Left ventricle myocardium inferior (tissue), 1 donor: ENCODE measurements around the gene RAET1L. TPM values are rescaled to one million over a fixed set of nuclear protein-coding genes. Genes with fewer than 3 reads are reported as not detected.
A peak's percentile ranks its signal among the peaks of the same experiment; 100 is the strongest.

Experiments used
- DNase-seq: peaks from one replicate; pipeline ENCODE4 v3.0.0-alpha.2; 2020
- H3K27ac ChIP-seq: fragments of 200-600 bp; replicated peaks from 2 replicates; pipeline ENCODE4 v1.8.0; 2021
- H3K27me3 ChIP-seq: fragments of 200-600 bp; 2 replicates; pipeline ENCODE4 v1.8.0; 2021; ENCODE audit warnings: low read depth
- H3K36me3 ChIP-seq: fragments of 200-600 bp; 2 replicates; pipeline ENCODE4 v1.8.0; 2021
- H3K4me1 ChIP-seq: fragments of 200-600 bp; 2 replicates; pipeline ENCODE4 v1.8.0; 2021
- H3K4me3 ChIP-seq: fragments of 200-600 bp; 2 replicates; pipeline ENCODE4 v1.8.0; 2021; ENCODE audit warnings: mild to moderate bottlenecking, moderate library complexity
- H3K9me3 ChIP-seq: fragments of 200-600 bp; replicated peaks from 2 replicates; pipeline ENCODE4 v1.8.0; 2021
- intact Hi-C: fragments of 100-400 bp; cut with micrococcal nuclease; formaldehyde crosslinking; loops from one replicate; pipeline ENCODE4 v1.11.0; 2022
- total RNA-seq: library from RNA; stranded (reverse); fragmentation: NEBNext Ultra II Directional; extraction: Animal tissue kit (Norgen Biotek cat#: 25700); gene quantifications from one replicate; pipeline ENCODE4 v1.2.1, GENCODE V29; 2021
- TF ChIP-seq, protein P1 (sequence below): fragments of 200-600 bp; IDR thresholded peaks from 2 replicates; pipeline ENCODE4 v1.8.0; 2021; ENCODE audit warnings: antibody characterized with exemption, mild to moderate bottlenecking, borderline replicate concordance
- donor health status: DM: no; HTN: yes; CAD: no; lungs with severe emphysema.

Gene RAET1L
- total RNA-seq, 1 donor from 2014 or later: not detected

DNA sequence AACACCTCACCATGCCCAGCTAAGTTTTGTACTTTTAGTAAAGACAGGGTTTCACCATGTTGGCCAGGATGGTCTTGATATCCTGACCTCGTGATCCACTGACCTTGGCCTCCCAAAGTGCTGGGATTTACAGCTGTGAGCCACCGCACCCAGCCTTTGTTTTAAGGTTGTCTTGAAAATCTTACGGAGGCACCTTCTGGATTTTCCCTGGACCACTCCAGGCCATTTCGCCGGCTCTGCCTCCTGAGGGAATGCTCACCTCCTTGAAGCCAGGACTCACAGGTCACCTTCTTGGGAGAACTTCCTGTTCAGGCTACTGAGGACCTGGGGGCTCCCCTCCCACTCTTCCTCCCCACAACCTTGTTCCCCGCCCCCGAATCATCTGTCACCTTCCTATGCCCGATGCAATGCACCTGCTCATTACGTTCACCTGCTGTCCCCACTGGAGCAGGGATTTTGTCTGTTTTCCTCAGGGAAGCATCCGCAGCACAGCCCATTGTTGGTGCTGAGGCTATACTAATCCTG is 19.4 kb upstream of the RAET1L start:
- intact Hi-C loops: no loop called here
- Histone ChIP-seq H3K36me3 (no peaks in the 10 kb centered on the region), H3K9me3 (no peaks in the 10 kb centered on the region), H3K4me1 (no peaks in the 10 kb centered on the region), H3K27ac (no peak overlapping the region), H3K4me3 (no peak overlapping the region), H3K27me3 (peaks cover 74% of the 10 kb centered on the region)
- TF ChIP-seq, protein P1, sequence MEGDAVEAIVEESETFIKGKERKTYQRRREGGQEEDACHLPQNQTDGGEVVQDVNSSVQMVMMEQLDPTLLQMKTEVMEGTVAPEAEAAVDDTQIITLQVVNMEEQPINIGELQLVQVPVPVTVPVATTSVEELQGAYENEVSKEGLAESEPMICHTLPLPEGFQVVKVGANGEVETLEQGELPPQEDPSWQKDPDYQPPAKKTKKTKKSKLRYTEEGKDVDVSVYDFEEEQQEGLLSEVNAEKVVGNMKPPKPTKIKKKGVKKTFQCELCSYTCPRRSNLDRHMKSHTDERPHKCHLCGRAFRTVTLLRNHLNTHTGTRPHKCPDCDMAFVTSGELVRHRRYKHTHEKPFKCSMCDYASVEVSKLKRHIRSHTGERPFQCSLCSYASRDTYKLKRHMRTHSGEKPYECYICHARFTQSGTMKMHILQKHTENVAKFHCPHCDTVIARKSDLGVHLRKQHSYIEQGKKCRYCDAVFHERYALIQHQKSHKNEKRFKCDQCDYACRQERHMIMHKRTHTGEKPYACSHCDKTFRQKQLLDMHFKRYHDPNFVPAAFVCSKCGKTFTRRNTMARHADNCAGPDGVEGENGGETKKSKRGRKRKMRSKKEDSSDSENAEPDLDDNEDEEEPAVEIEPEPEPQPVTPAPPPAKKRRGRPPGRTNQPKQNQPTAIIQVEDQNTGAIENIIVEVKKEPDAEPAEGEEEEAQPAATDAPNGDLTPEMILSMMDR: no peak
- DNase-seq: no peak

DNA sequence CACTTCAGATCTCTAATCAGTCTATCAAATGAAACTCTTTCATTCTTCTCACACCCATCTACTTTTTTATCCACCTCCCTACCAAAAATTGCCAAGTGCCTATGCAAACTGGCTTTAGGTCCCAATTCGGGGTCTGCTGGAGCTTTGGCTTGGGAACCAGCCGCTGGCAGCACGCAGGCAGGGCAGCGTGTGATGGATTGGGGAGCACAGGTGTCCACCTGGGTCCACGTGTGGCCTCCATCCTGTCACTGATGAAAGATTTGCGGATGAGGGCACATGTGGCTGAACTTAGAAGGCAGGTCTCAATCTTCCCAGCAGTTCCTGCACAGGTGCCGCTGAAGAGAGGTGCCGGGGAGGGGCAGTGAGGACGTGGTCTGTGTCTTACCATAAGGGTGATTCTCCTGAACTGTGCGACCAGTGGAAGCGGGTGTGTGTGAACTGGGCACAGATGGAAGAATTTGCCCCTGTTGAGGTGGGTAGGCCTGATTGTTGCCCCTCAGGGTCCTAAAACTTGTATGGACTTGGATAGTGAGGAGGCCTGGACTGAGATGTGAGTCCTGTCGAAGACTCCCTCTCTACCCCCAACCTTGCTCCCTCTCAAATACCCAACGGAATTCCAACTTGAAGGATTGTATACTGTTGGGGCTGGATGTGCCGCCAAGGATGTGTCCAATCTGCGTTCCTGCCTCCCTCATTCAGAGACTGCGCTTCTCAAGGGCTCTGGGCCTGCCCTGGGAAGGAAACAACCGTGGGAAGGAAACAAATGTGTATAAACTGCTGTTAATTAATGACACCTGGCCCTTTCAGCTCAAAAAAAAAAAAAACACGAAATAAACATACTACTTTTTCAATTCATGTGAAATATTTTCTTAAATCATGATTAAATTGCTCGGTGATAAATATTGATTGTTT is 18.4 kb upstream of the RAET1L start:
- H3K27me3 ChIP-seq: peaks cover 76% of the 10 kb centered on the region
- DNase-seq: no peak
- TF ChIP-seq, protein P1: no peak
- no peaks in the 10 kb centered on the region for H3K36me3 ChIP-seq
- intact Hi-C loops: no loop called here
- H3K4me1 ChIP-seq: no peaks in the 10 kb centered on the region
- no peaks in the 10 kb centered on the region for H3K9me3 ChIP-seq
- no peak overlapping the region for H3K27ac ChIP-seq
- no peak overlapping the region for H3K4me3 ChIP-seq

DNA sequence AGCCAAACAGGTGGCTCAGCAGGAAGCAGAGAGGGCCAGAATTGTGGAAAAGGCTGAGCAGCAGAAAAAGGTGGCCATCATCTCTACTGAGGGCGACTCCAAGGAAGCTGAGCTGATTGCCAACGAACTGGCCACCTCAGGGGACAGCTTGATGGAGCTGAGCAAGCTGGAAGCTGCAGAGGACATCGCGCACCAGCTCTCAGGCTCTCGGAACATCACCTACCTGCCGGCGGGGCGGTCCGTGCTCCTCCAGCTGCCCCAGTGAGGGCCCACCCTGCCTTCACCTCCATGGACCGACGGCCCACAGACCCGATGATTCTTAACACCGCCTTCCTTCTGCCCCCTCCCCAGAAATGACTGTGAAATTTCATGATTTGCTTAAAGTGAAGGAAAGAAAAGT is 17.8 kb upstream of the RAET1L start:
- peaks cover 4% of the 10 kb centered on the region for H3K4me1 ChIP-seq
- no peak for DNase-seq
- TF ChIP-seq, protein P1: no peak
- H3K27ac ChIP-seq: no peak overlapping the region
- intact Hi-C loops: no loop called here
- no peaks in the 10 kb centered on the region for H3K9me3 ChIP-seq
- H3K27me3 ChIP-seq: peaks cover 83% of the 10 kb centered on the region
- H3K4me3 ChIP-seq: no peak overlapping the region
- H3K36me3 ChIP-seq: no peaks in the 10 kb centered on the region

DNA sequence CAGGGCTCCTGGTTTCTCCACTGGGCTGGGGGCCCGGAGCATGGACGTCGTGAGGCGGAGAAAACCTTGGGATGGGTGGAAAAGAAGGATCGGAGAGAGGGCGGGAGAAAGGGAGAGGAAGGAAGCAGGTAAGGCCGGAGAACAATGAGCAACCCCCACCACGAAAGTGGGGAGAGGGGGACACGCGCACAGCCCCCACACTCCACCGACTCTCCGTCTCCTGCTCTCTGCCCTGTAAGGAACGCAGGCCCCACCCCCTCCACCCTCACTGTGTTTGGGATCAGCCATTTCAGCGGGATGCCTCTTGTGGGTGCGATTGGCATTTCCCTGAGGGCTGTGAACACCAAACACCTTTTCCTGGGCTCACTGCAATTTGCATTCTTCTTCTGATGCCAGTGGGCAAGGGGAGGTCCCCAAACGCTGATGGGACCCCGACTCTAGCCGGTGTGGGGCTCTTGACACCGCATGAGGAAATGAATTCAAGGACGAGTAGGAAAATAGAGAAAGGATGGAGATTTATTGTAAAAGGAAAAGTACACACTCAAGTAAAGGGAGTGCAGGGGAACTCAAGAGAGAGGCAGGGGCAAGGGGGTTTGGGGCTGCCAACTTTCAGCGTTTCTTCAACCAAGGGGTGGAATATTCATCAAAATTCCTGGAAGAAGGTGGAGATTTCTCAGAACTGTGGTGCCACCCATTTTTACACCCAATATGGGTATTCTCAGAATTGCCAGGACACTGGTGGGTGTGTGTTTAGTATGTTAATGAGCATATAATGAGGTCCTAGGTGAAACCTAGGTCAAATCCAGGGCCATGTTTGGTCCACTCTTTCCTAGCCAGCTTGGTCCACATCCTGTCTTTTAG is 13.1 kb upstream of the RAET1L start:
- Histone ChIP-seq H3K4me3 (peak overlapping the region; percentile 49), H3K27ac (no peak overlapping the region), H3K36me3 (no peaks in the 10 kb centered on the region), H3K27me3 (peaks cover 96% of the 10 kb centered on the region), H3K9me3 (no peaks in the 10 kb centered on the region), H3K4me1 (peaks cover 14% of the 10 kb centered on the region)
- DNase-seq: no peak
- intact Hi-C loops: no loop called here
- TF ChIP-seq, protein P1: no peak

DNA sequence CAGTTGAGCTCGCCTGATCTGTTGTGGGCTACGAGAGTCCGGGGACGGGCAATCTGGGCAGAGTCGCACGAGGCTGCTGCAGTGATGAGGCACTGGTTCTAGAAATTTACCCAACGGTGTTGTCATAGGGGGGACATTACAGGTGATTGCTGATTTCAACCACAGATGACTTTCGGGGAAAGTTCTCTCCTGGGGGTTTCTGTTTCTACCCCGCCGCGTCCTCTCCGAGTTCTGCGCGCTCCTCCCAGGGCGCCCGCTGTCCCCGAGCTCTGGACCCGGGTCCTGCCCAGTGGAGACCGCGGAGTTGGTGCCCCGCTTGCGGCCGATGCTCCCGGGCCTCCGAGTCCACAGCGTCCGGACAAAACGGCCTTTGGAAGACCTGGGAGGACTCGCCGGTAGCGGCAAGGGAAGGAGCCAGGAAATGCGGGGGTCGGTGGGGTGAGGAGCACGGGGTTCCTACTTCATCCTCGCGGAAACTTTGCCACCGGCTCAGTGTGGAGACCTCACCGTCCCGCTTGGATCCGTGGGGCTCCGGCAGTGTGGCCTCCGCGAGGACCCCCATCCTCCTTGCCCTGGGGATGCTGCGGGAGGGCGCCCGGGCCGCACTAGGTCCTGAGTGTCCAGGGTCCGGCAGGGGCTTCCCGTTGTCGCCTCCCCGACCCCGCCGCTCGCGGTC is 12.3 kb upstream of the RAET1L start:
- H3K36me3 ChIP-seq: no peaks in the 10 kb centered on the region
- TF ChIP-seq, protein P1: no peak
- peak overlapping the region; percentile 49 for H3K4me3 ChIP-seq
- H3K4me1 ChIP-seq: peaks cover 14% of the 10 kb centered on the region
- DNase-seq: no peak
- H3K27me3 ChIP-seq: peaks cover 94% of the 10 kb centered on the region
- intact Hi-C loops: no loop called here
- no peak overlapping the region for H3K27ac ChIP-seq
- H3K9me3 ChIP-seq: no peaks in the 10 kb centered on the region
